Sigmoid colon (tissue), 4 donors: ENCODE results near the gene APEH.

Source experiments
- POLR2A ChIP-seq, 2 donors: fragments of 450-650 bp; IDR thresholded peaks; one replicate each; pipeline ENCODE4 v1.6.1; 2016; ENCODE audit warnings: antibody characterized with exemption in 2 of 2, mild to moderate bottlenecking in 2 of 2, moderate library complexity in 2 of 2
- POLR2AphosphoS5 ChIP-seq, 4 donors: sonication (generic); formaldehyde crosslinking; IDR thresholded peaks; one replicate each; pipeline ENCODE4 v1.6.1; 2017; ENCODE audit warnings: antibody characterized with exemption in 4 of 4

GRCh38 chr3:49649576-49649975, 24.6 kb upstream of the APEH start:
- TF ChIP-seq POLR2A (IDR thresholded peaks at IDR 0.05) (no peak), POLR2AphosphoS5 (IDR thresholded peaks at IDR 0.05) (no peak)
